GM06990 (cell line): Measurements from ENCODE around the gene STH.

Source experiments
- DNase-seq: peaks from one replicate; pipeline ENCODE4 v3.0.0-alpha.2; 2011; ENCODE audit not compliant: insufficient read length; ENCODE audit errors: extremely low read depth
- H3K27me3 ChIP-seq: replicated peaks from 2 replicates; pipeline ENCODE4 v1.6.0; 2011; ENCODE audit warnings: low read length; ENCODE audit not compliant: control insufficient read depth, insufficient read depth
- H3K36me3 ChIP-seq: 2 replicates; pipeline ENCODE4 v1.5.1; 2011; ENCODE audit warnings: low read length; ENCODE audit not compliant: control insufficient read depth, insufficient read depth
- H3K4me3 ChIP-seq: replicated peaks from 2 replicates; pipeline ENCODE4 v1.5.1; 2011; ENCODE audit warnings: low read depth, mild to moderate bottlenecking, control low read depth, low read length
- CTCF ChIP-seq: IDR thresholded peaks from 2 replicates; pipeline ENCODE4 v1.5.1; 2011; ENCODE audit warnings: low read length, control low read depth, mild to moderate bottlenecking, inconsistent platforms; ENCODE audit not compliant: insufficient read depth, poor library complexity, severe bottlenecking

Gene STH

DNA sequence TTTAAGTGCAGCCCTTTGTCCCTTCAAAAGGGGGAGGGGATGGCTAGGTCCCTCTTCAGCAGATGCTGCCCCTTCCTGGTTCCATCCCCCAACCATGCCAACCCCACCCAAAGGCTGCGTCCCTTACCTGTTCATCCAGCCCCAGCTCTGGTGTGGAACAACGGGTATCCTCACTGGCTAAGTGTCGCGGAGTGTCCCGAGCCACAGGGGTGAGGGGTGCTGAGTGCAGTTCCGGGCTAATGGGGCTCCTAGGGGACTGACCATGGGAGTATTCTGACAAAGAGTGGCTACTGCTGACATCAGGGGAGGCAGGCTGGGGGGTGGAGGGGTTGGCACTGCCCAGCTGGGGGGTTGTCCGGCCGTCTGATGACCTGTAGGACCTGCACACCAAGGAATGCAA, 32.9 kb downstream of the STH start:
- no peak for DNase-seq
- peaks cover 35% of the 10 kb centered on the region for H3K36me3 ChIP-seq
- no peak for TF ChIP-seq CTCF
- H3K27me3 ChIP-seq = no peaks in the 10 kb centered on the region
- no peak overlapping the region for H3K4me3 ChIP-seq

DNA sequence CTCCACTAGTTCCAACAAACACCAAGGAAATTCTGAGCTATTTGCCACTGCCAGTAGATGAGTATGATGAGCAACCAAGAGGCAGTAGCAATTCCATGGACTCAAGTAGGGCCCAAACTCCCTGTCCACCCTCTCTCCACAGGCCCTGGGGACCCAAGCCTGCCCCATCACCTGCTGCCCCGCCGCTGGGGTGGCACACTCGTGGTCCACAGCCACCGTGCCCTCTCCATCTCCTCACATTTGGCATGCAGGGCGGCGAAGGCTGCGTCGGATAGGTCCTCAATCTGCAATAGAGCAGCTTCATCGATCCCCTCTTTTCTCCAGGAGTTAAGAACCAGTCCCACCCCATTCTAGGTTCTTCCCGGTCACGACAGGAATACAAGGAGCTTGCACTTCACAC, 33.9 kb downstream of the STH start:
- Histone ChIP-seq H3K4me3 (no peak overlapping the region), H3K36me3 (peaks cover 31% of the 10 kb centered on the region), H3K27me3 (no peaks in the 10 kb centered on the region)
- TF ChIP-seq CTCF = no peak
- DNase-seq = no peak

DNA sequence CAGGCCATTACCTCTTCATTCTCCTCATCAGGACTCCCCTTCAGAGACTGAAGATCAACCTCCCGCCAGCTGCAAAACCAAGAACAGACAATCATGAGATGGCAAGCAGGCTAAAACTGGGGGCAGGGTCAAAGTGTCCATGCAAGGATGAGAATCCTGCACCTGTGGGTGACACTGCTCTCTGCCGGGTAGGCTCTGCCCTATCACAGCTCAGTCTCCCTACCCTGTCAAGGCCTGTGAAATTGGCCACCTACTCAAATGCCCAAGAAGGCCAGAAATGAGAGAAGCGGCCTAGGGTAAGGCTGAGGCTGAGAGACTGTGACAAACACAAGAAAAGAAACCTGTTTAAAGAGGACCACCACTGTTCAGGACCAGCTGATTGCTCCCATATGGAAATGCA, 34.3 kb downstream of the STH start:
- Histone ChIP-seq H3K36me3 (peaks cover 32% of the 10 kb centered on the region), H3K27me3 (no peaks in the 10 kb centered on the region), H3K4me3 (no peak overlapping the region)
- DNase-seq = no peak
- TF ChIP-seq CTCF = no peak

DNA sequence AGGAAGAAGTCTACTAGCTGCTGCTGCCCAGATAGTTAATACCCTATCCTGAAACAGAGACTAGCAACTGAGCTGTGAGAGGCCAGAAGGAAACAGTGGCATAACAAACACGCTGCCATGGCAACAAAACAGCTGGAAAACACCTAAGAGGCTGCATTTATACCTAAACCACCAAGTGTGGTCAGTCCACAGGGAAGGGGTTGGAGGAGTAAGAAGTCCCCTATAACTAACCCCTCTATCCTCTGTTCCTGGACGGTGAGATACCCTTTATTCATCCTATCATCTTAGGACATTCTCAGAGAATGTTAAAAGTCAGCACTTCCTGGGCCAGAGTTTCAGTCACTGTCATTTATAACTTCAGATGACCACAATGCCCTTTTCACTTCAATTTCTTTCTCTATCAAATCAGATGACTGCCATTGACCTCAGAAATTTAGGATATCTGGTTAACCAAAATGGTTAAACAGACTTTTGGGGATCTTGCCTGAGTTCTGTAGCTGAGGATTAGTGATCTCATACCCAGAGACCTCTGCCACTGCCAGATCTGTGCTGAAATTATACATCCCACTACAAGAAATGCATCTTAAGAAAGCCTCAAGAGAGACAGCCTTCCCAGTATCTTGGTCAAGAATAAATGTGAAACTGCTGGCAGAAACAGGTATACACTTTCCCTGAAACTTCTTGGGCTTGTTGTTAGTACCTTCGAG, 36.2 kb downstream of the STH start:
- peaks cover 41% of the 10 kb centered on the region for H3K36me3 ChIP-seq
- no peak overlapping the region for H3K4me3 ChIP-seq
- no peak for TF ChIP-seq CTCF
- DNase-seq = no peak
- no peaks in the 10 kb centered on the region for H3K27me3 ChIP-seq

DNA sequence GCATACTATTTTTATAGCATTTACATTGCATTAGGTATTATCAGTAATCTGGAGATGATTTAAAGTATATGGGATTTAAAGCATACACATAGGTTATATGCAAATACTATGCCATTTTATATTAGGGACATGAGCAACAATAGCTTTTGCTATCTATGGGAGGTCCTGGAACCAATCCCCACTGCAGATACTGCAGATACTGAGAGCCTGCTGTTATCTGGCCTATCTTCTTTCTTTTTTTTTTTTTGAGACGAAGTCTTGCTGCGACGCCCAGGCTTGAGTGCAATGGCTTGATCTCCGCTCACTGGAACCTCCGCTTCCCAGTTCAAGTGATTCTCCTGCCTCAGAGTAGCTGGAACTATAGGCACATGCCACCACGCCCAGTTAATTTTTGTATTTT, 37.4 kb downstream of the STH start:
- no peak for DNase-seq
- Histone ChIP-seq H3K27me3 (no peaks in the 10 kb centered on the region), H3K36me3 (peaks cover 33% of the 10 kb centered on the region), H3K4me3 (no peak overlapping the region)
- TF ChIP-seq CTCF = no peak
